Activated CD8-positive, alpha-beta T cell treated with anti-CD3 and anti-CD28 coated beads for 36 hours (primary cell): ENCODE data around the gene KRT14. TPM values are rescaled to one million over a fixed set of nuclear protein-coding genes. Genes with fewer than 3 reads are reported as not detected.
"Not testable (repeated sequence)": the region's sequence is repeated elsewhere in the genome, so short reads cannot be mapped to it uniquely, and the experiment has no call there.

Experiments used
- ATAC-seq: fragments of 200-7000 bp; cut with Tn5 transposase; one replicate; pipeline ENCODE4 v1.10.0; 2021; ENCODE audit warnings: mild to moderate bottlenecking, moderate library complexity
- CTCF ChIA-PET: fragments of 350-600 bp; sonication (Branson Sonifier 250); formaldehyde crosslinking; loops from one replicate; lab custom pipeline; 2021; ENCODE audit warnings: antibody characterized with exemption; lab: Charles Lee
- POLR2A ChIA-PET: fragments of 350-600 bp; sonication (Branson Sonifier 250); formaldehyde crosslinking; loops from one replicate; lab custom pipeline; 2021; ENCODE audit warnings: antibody characterized with exemption; lab: Charles Lee
- DNase-seq: peaks from one replicate; pipeline ENCODE4 v3.0.0-alpha.2; 2020
- H3K27ac Mint-ChIP-seq: one replicate; pipeline ENCODE4 v1.8.0; 2021; ENCODE audit warnings: mild to moderate bottlenecking, mixed read lengths
- H3K27me3 Mint-ChIP-seq: one replicate; pipeline ENCODE4 v1.8.0; 2021; ENCODE audit warnings: mixed read lengths
- H3K36me3 Mint-ChIP-seq: one replicate; pipeline ENCODE4 v1.8.0; 2021; ENCODE audit warnings: low read depth, mixed read lengths
- H3K4me1 Mint-ChIP-seq: one replicate; pipeline ENCODE4 v1.8.0; 2021; ENCODE audit warnings: low read depth, mixed read lengths
- H3K4me3 Mint-ChIP-seq: one replicate; pipeline ENCODE4 v1.8.0; 2021; ENCODE audit warnings: mild to moderate bottlenecking, moderate library complexity, mixed read lengths
- H3K9me3 Mint-ChIP-seq: one replicate; pipeline ENCODE4 v1.8.0; 2021; ENCODE audit warnings: mixed read lengths
- CTCF ChIP-seq: fragments of 200-600 bp; IDR thresholded peaks from one replicate; pipeline ENCODE4 v1.8.0; 2022; ENCODE audit warnings: antibody characterized with exemption, mild to moderate bottlenecking
- intact Hi-C: fragments of 100-400 bp; cut with micrococcal nuclease; formaldehyde crosslinking; loops from one replicate; pipeline ENCODE4 v1.10.0; 2022
- total RNA-seq, 2 experiments: library from RNA; stranded (reverse); gene quantifications; one replicate each; pipeline ENCODE4 v1.2.3, GENCODE V29; 2021

Gene KRT14
- total RNA-seq, 2 experiments from 2014 or later: not detected

DNA sequence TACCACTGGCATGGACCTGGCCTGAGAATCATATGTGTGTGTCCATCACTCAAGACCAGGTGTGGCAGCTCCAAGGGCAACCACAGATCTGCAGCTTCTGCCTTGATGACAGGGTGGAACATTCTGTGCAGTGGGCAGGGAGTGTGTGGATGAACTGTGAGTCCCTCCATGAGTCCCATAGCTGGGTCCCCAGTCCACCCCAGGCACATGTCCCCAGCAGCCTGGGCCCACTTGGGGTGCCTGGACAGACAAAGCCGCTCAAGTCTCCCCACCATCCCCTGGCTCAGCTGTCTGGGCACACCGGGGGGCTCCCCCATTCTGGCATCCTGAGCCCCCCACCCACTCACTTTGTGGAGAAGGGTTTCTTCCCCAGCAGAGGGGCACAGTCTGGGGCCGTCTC is 30.4 kb upstream of the KRT14 start:
- POLR2A ChIA-PET: no interaction called here
- no peak for TF ChIP-seq CTCF
- CTCF ChIA-PET: no interaction called here
- DNase-seq (no peak), ATAC-seq (no peak)
- no peak overlapping the region for H3K4me3 Mint-ChIP-seq
- H3K27me3 Mint-ChIP-seq: peaks cover 4% of the 10 kb centered on the region
- no peaks in the 10 kb centered on the region for H3K4me1 Mint-ChIP-seq
- intact Hi-C loops: no loop called here
- no peaks in the 10 kb centered on the region for H3K36me3 Mint-ChIP-seq
- no peaks in the 10 kb centered on the region for H3K9me3 Mint-ChIP-seq
- H3K27ac Mint-ChIP-seq: no peak overlapping the region

DNA sequence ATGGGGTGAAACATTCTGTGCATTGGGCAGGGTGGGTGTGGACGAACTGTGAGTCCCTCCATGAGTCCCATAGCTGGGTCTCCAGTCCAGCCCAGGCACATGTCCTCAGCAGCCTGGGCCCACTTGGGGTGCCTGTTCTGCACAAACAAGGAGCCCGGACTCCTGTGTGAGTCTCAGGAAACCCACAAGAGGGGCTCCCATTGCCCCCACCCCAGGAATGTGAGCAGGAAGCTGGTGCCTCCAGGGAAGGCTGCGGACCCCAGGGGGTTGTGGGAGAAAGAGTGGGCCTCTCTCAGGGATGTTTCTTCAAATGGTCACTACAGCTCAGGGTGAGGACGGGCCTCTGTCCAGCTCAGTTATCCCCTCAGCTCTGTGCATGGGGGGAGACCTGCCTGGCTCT is 29.8 kb upstream of the KRT14 start:
- ATAC-seq, intact Hi-C loops, CTCF ChIA-PET, DNase-seq, H3K36me3 Mint-ChIP-seq, H3K9me3 Mint-ChIP-seq, H3K27ac Mint-ChIP-seq, POLR2A ChIA-PET, H3K4me1 Mint-ChIP-seq, H3K27me3 Mint-ChIP-seq, H3K4me3 Mint-ChIP-seq: not testable (repeated sequence)

- H3K9me3 Mint-ChIP-seq: no peaks in the 10 kb centered on the region
- H3K36me3 Mint-ChIP-seq: no peaks in the 10 kb centered on the region
- no peak overlapping the region for H3K4me3 Mint-ChIP-seq
- ChIA-PET CTCF (no interaction called here), POLR2A (no interaction called here)
- DNase-seq: no peak
- H3K4me1 Mint-ChIP-seq: no peaks in the 10 kb centered on the region
- H3K27me3 Mint-ChIP-seq: peaks cover 7% of the 10 kb centered on the region
- intact Hi-C loops: no loop called here
- H3K27ac Mint-ChIP-seq: no peak overlapping the region
- TF ChIP-seq CTCF: no peak
- no peak for ATAC-seq
These were observed 28.8 kb upstream of the KRT14 start for GRCh38 chr17:41615454-41615853.

GRCh38 chr17:41614767-41615166 is 28.1 kb upstream of the KRT14 start:
- POLR2A ChIA-PET: interaction anchor here (0.6 kb wide), 1 partner anchor 64 kb away, joined by 3 read pairs; no protein-coding TSS in a partner anchor

GRCh38 chr17:41614098-41614497 is 27.4 kb upstream of the KRT14 start:
- POLR2A ChIA-PET: interaction anchor here (0.6 kb wide), 1 partner anchor 65 kb away, joined by 3 read pairs; no protein-coding TSS in a partner anchor
- H3K4me3 Mint-ChIP-seq: no peak overlapping the region
- H3K36me3 Mint-ChIP-seq: no peaks in the 10 kb centered on the region
- ATAC-seq: no peak
- CTCF ChIA-PET: no interaction called here
- DNase-seq: no peak
- intact Hi-C loops: no loop called here
- no peak for TF ChIP-seq CTCF
- peaks cover 13% of the 10 kb centered on the region for H3K27me3 Mint-ChIP-seq
- H3K9me3 Mint-ChIP-seq: no peaks in the 10 kb centered on the region
- no peaks in the 10 kb centered on the region for H3K4me1 Mint-ChIP-seq
- H3K27ac Mint-ChIP-seq: no peak overlapping the region

More at GRCh38 chr17:41614767-41615166, 28.1 kb upstream of the KRT14 start:
- H3K4me1 Mint-ChIP-seq, H3K9me3 Mint-ChIP-seq, H3K4me3 Mint-ChIP-seq, DNase-seq, CTCF ChIA-PET, intact Hi-C loops, ATAC-seq, H3K27ac Mint-ChIP-seq, H3K36me3 Mint-ChIP-seq: not testable (repeated sequence)
- peaks cover 11% of the 10 kb centered on the region for H3K27me3 Mint-ChIP-seq

GRCh38 chr17:41613277-41614082 is 26.8 kb upstream of the KRT14 start:
- intact Hi-C loops: no loop called here
- no peak for ATAC-seq
- POLR2A ChIA-PET: no interaction called here

GRCh38 chr17:41612376-41613160 is 25.9 kb upstream of the KRT14 start, which contains the start of gene KRT16:
KRT16 (minus strand) TSS chr17:41612767; CDS start chr17:41612688, 79 bp downstream.
- intact Hi-C loops, H3K9me3 Mint-ChIP-seq, H3K27ac Mint-ChIP-seq, H3K4me1 Mint-ChIP-seq, POLR2A ChIA-PET, H3K36me3 Mint-ChIP-seq, H3K4me3 Mint-ChIP-seq, CTCF ChIA-PET, DNase-seq, ATAC-seq: not testable (repeated sequence)
- peaks cover 18% of the 10 kb centered on the region for H3K27me3 Mint-ChIP-seq

More at GRCh38 chr17:41613277-41614082, 26.8 kb upstream of the KRT14 start:
- H3K4me3 Mint-ChIP-seq: no peak overlapping the region
- H3K36me3 Mint-ChIP-seq: no peaks in the 10 kb centered on the region
- no peaks in the 10 kb centered on the region for H3K9me3 Mint-ChIP-seq
- no peak overlapping the region for H3K27ac Mint-ChIP-seq
- TF ChIP-seq CTCF: no peak
- DNase-seq: no peak
- no peaks in the 10 kb centered on the region for H3K4me1 Mint-ChIP-seq
- CTCF ChIA-PET: no interaction called here
- peaks cover 17% of the 10 kb centered on the region for H3K27me3 Mint-ChIP-seq
